K562 (cell line): ENCODE measurements around the gene ZNF546. TPM values are rescaled to one million over a fixed set of nuclear protein-coding genes. Genes with fewer than 3 reads are reported as not detected.
A peak's percentile ranks its signal among the peaks of the same experiment; 100 is the strongest.

Experiments used
- ATAC-seq: fragments of 200-7000 bp; cut with Tn5 transposase; 3 replicates; pipeline ENCODE4 v1.9.1; 2020; ENCODE audit warnings: moderate library complexity
- BruUV-seq: library from RNA; stranded (reverse); fragments of 400-500 nt; replicated peaks from 2 replicates; lab custom pipeline; 2021; lab: Mats Ljungman, UMichigan
- CTCF ChIA-PET: fragments of 300-600 bp; formaldehyde crosslinking; extraction: SDS; loops from one replicate; lab custom pipeline; 2021; ENCODE audit warnings: low intra/inter-chr PET ratio; lab: Yijun Ruan, JAX
- POLR2A ChIA-PET: fragments of 300-600, 350-650 bp; sonication (Branson Sonifier 250); formaldehyde crosslinking; extraction: SDS; loops from one replicate; lab custom pipeline; 2021; ENCODE audit warnings: antibody characterized with exemption, inconsistent platforms; lab: Yijun Ruan, JAX
- DNase-seq, 4 experiments: peaks; one replicate each; pipeline versions ENCODE4 v3.0.0 to v3.0.0-alpha.2; 2011 to 2018; ENCODE audit warnings: low spot score in 3 of 4, mixed read lengths in 3 of 4; ENCODE audit errors: extremely low read depth in 1 of 4
- FAIRE-seq: peaks from 2 replicates; lab custom pipeline; 2011; peaks lifted over from hg19 to GRCh38; lab: Jason Lieb, UNC
- H2AFZ ChIP-seq: 2 replicates; pipeline ENCODE4 v1.6.0; 2011; ENCODE audit warnings: low read depth, low read length, control low read depth, inconsistent platforms
- H3K27ac ChIP-seq: fragments of 200-600 bp; 3 replicates; pipeline ENCODE4 v1.8.0; 2011; ENCODE audit warnings: low read depth, mild to moderate bottlenecking, control low read depth, inconsistent platforms, low read length, moderate library complexity, mixed read lengths; ENCODE audit errors: extremely low read depth
- H3K27me3 ChIP-seq, 2 experiments: fragments of 300-600 bp in 1 of 2; 2 replicates in 1 of 2; 3 replicates in 1 of 2; pipeline versions ENCODE4 v1.6.0 to v1.8.0; 2011; ENCODE audit warnings: inconsistent platforms in 2 of 2, low read length in 2 of 2, mild to moderate bottlenecking in 1 of 2, mixed read lengths in 1 of 2, moderate library complexity in 1 of 2; ENCODE audit not compliant: control insufficient read depth in 2 of 2, insufficient read depth in 2 of 2
- H3K36me3 ChIP-seq: fragments of 300-600 bp; 3 replicates; pipeline ENCODE4 v1.8.0; 2011; ENCODE audit warnings: mild to moderate bottlenecking, low read length, inconsistent platforms; ENCODE audit not compliant: control insufficient read depth, insufficient read depth
- H3K4me1 ChIP-seq, 2 experiments: fragments of 200-600 bp in 1 of 2; replicated peaks in 1 of 2; 2 replicates in 1 of 2; 3 replicates in 1 of 2; pipeline versions ENCODE4 v1.5.1 to v1.8.0; 2011; ENCODE audit warnings: inconsistent platforms in 2 of 2, low read length in 2 of 2, mild to moderate bottlenecking in 1 of 2, mixed read lengths in 1 of 2, moderate library complexity in 1 of 2; ENCODE audit not compliant: control insufficient read depth in 2 of 2, insufficient read depth in 2 of 2
- H3K4me2 ChIP-seq: 2 replicates; pipeline ENCODE4 v1.6.1; 2011; ENCODE audit warnings: low read length, control low read depth, inconsistent platforms, mixed read lengths; ENCODE audit not compliant: insufficient read depth
- H3K4me3 ChIP-seq: fragments of 200-600 bp; sonication (generic), shearing (Covaris generic); 2 replicates; pipeline ENCODE4 v1.5.1; 2016; ENCODE audit warnings: control low read depth, inconsistent platforms
- H3K79me2 ChIP-seq: fragments of 200-600 bp; 3 replicates; pipeline ENCODE4 v1.8.0; 2011; ENCODE audit warnings: low read length, inconsistent platforms; ENCODE audit not compliant: control insufficient read depth, insufficient read depth
- H3K9ac ChIP-seq, 2 experiments: 2 replicates each; pipeline versions ENCODE4 v1.6.0 to v1.6.1; 2011; ENCODE audit warnings: low read depth in 2 of 2, low read length in 2 of 2, control low read depth in 1 of 2, inconsistent platforms in 1 of 2, mild to moderate bottlenecking in 1 of 2, mixed read lengths in 1 of 2; ENCODE audit not compliant: insufficient read depth in 1 of 2
- H3K9me1 ChIP-seq: one replicate; pipeline ENCODE4 v1.6.0; 2011; ENCODE audit warnings: inconsistent platforms, mild to moderate bottlenecking, low read length, moderate library complexity; ENCODE audit not compliant: control insufficient read depth, insufficient read depth
- H3K9me3 ChIP-seq: replicated peaks from 2 replicates; pipeline ENCODE4 v1.5.1; 2011; ENCODE audit warnings: low read depth, low read length, inconsistent platforms; ENCODE audit not compliant: control insufficient read depth, insufficient read depth
- H4K20me1 ChIP-seq: replicated peaks from 2 replicates; pipeline ENCODE4 v1.6.1; 2011; ENCODE audit warnings: low read length, inconsistent platforms, mixed read lengths; ENCODE audit not compliant: control insufficient read depth, insufficient read depth
- C11orf30 ChIP-seq: fragments of 450-650 bp; IDR thresholded peaks from 2 replicates; pipeline ENCODE4 v1.6.1; 2016; ENCODE audit warnings: low read depth, mild to moderate bottlenecking
- CEBPB ChIP-seq: fragments of 450-650 bp; IDR thresholded peaks from 2 replicates; pipeline ENCODE4 v1.6.1; 2016; ENCODE audit warnings: missing genetic modification characterization, missing compliant biosample characterization
- FOXA1 ChIP-seq: fragments of 450-650 bp; IDR thresholded peaks from 2 replicates; pipeline ENCODE4 v1.6.1; 2016; ENCODE audit warnings: mild to moderate bottlenecking, borderline replicate concordance
- HCFC1 ChIP-seq: IDR thresholded peaks from 2 replicates; pipeline ENCODE4 v1.6.1; 2012; ENCODE audit warnings: low read depth, low read length, improper control_type of control experiment
- HDAC2 ChIP-seq: fragments of 450-650 bp; IDR thresholded peaks from 2 replicates; pipeline ENCODE4 v1.6.1; 2016; ENCODE audit warnings: mild to moderate bottlenecking
- HEY1 ChIP-seq: fragments of 250-450 bp; sonication (Bioruptor Pico); IDR thresholded peaks from 2 replicates; pipeline ENCODE4 v1.5.0; 2020; ENCODE audit warnings: mild to moderate bottlenecking, moderate library complexity, borderline replicate concordance
- HLTF ChIP-seq: fragments of 450-650 bp; IDR thresholded peaks from 2 replicates; pipeline ENCODE4 v1.6.1; 2016
- KLF13 ChIP-seq: fragments of 450-650 bp; IDR thresholded peaks from 2 replicates; pipeline ENCODE4 v1.6.1; 2016; ENCODE audit warnings: missing genetic modification characterization, low read depth, mild to moderate bottlenecking, missing compliant biosample characterization, moderate library complexity, borderline replicate concordance
- NFXL1 ChIP-seq: fragments of 450-650 bp; formaldehyde crosslinking; IDR thresholded peaks from 2 replicates; pipeline ENCODE4 v1.4.0; 2021; ENCODE audit warnings: mild to moderate bottlenecking
- POLR2AphosphoS5 ChIP-seq: IDR thresholded peaks from 2 replicates; pipeline ENCODE4 v1.6.1; 2011; ENCODE audit warnings: mild to moderate bottlenecking, low read depth, low read length, moderate library complexity; ENCODE audit not compliant: control insufficient read depth, insufficient read depth
- RBBP5 ChIP-seq: fragments of 200-600 bp; sonication (generic); IDR thresholded peaks from 2 replicates; pipeline ENCODE4 v1.6.1; 2012; ENCODE audit warnings: borderline replicate concordance, mild to moderate bottlenecking, low read length, control low read depth, inconsistent platforms; ENCODE audit not compliant: insufficient read depth, poor library complexity, severe bottlenecking
- SIN3A ChIP-seq, 2 experiments: fragments of 150-350 bp in 1 of 2; IDR thresholded peaks; 2 replicates each; pipeline ENCODE4 v1.6.1; 2011 to 2016; ENCODE audit warnings: borderline replicate concordance in 2 of 2, low read depth in 2 of 2, low read length in 2 of 2, mild to moderate bottlenecking in 2 of 2, moderate library complexity in 2 of 2; ENCODE audit not compliant: control insufficient read depth in 1 of 2
- SIRT6 ChIP-seq: IDR thresholded peaks from one replicate; pipeline ENCODE4 v1.6.1; 2012; ENCODE audit warnings: low read depth, mild to moderate bottlenecking, control low read depth, inconsistent platforms, low read length, moderate library complexity
- ZNF282 ChIP-seq: sonication (generic); formaldehyde crosslinking; IDR thresholded peaks from 2 replicates; pipeline ENCODE4 v1.8.1; 2023; ENCODE audit warnings: missing genetic modification reagents
- ZNF324 ChIP-seq: fragments of 250-450 bp; sonication (Bioruptor Pico); IDR thresholded peaks from 2 replicates; pipeline ENCODE4 v1.4.0; 2020; ENCODE audit warnings: mild to moderate bottlenecking
- ZNF347 ChIP-seq: fragments of 450-650 bp; formaldehyde crosslinking; IDR thresholded peaks from 2 replicates; pipeline ENCODE4 v1.4.0; 2020; ENCODE audit warnings: low read depth, mild to moderate bottlenecking, moderate library complexity
- WGBS: fragments of 100-300 bp; shearing (Covaris generic); methylation state at CpG from one replicate; pipeline ENCODE4 v1.1.6; 2016; ENCODE audit warnings: low coverage, mixed read lengths; ENCODE audit not compliant: insufficient coverage; ENCODE audit errors: missing lambda C conversion rate; 5-methylcytosine and 5-hydroxymethylcytosine counted together
- in situ Hi-C: fragments of 300-500 bp; cut with MboI; formaldehyde crosslinking; loops from 4 replicates; pipeline ENCODE4 v1.15.0; 2018; ENCODE audit warnings: inconsistent platforms, mixed read lengths
- intact Hi-C: fragments of 100-400 bp; cut with micrococcal nuclease; formaldehyde crosslinking; loops from 2 replicates; pipeline ENCODE4 v1.14.2; 2022
- polyA plus RNA-seq, 8 experiments: library from polyadenylated mRNA; depleted of rRNA in 4 of 8; stranded (reverse) in 5 of 8; unstranded in 3 of 8; fragments of >200 nt; fragmentation: Nextera tagmentation in 2 of 8; fragmentation: Illumina TruSeq in 1 of 8; extraction: Ambion mirVana in 2 of 8; extraction: Trizol in 1 of 8; gene quantifications; 2 replicates each; pipeline versions ENCODE4 v1.2.1 to v1.2.3, GENCODE V29; 2011 to 2014; ENCODE audit warnings: inconsistent platforms in 1 of 8, missing spikeins in 1 of 8
- total RNA-seq, 7 experiments: library from RNA; depleted of rRNA in 6 of 7; stranded (reverse); fragments of >200 nt in 6 of 7; fragmentation: Illumina TruSeq in 2 of 7; extraction: Trizol in 2 of 7; gene quantifications; 2 replicates each; pipeline versions ENCODE4 v1.2.1 to v1.2.3, GENCODE V29; 2011 to 2021; ENCODE audit warnings: low replicate concordance in 1 of 7
- TF ChIP-seq, protein P1 (sequence below): fragments of 450-650 bp; IDR thresholded peaks from 2 replicates; pipeline ENCODE4 v1.6.1; 2016
- TF ChIP-seq, protein P2 (sequence below), 2 experiments: fragments of 250-450 bp in 1 of 2; fragments of 450-650 bp in 1 of 2; sonication (Bioruptor Pico) in 1 of 2; IDR thresholded peaks; 2 replicates each; pipeline versions ENCODE4 v1.6.1 to v1.8.0; 2016 to 2021; ENCODE audit warnings: mild to moderate bottlenecking in 2 of 2, moderate library complexity in 2 of 2, missing compliant biosample characterization in 1 of 2, missing genetic modification characterization in 1 of 2
- TF ChIP-seq, protein P3 (sequence below), 3 experiments: fragments of 200-800 bp in 1 of 3; sonication (Bioruptor generic) in 1 of 3; sonication (generic) in 1 of 3; formaldehyde crosslinking in 1 of 3; IDR thresholded peaks; 2 replicates each; pipeline versions ENCODE4 v1.6.1 to v1.8.0; 2016 to 2022; ENCODE audit warnings: mild to moderate bottlenecking in 2 of 3, missing compliant biosample characterization in 2 of 3, missing genetic modification characterization in 2 of 3, missing genetic modification reagents in 1 of 3

ZNF546 gene
- total and polyA plus RNA-seq, 9 of the 15 experiments (the other 6 are each of a cell fraction or from before 2014, with no cell fraction given), result 0.73 to 5.1 (median 2.2) TPM

DNA sequence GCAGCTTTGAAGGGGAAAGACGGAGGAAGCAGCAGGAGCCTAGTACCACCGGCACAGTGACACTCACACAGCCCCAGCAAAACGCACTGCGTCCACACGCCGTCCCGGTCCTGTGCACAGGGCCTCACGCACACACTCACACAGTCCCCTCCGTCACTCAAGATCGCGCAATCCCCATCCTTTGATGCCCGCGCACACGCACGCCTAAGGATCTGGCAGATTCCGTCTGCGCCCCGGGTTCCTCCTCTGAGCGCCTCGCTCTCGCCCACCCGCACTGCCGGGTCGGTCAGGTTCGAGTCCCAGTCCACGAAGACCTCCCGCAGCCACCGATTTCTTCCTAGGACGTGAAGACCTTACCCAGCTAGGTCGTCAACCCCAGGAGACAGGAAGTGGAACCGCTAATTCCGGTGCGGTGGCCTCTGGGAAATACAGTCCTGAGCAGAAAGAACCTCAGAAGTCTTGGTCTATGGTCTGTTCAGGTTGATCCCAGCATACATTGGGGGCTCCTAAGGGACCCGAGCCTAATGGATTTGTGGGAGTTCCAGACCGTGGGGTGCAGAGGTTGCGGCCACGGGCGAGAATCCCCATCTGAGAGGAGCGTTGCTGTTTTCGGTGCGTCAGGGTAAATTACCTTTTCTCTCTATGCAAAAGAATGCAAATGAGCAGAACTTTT is 59.1 kb downstream of the ZNF546 start, which contains the start of gene ZNF780B:
Gene ZNF780B (minus strand): TSS at position 400 of the 673 bp plus-strand sequence. CDS start 5,899 bp downstream, outside the sequence.
- BruUV-seq, result TSS peak; percentile 68
- H3K36me3 ChIP-seq, result no peaks in the 10 kb centered on the region
- H3K27me3 ChIP-seq, result no peaks in the 10 kb centered on the region
- POLR2A ChIA-PET, result interaction anchor here (0.6 to 1.1 kb wide), 3 partner anchors 58 to 85 kb away, joined by 3 read pairs; partner anchors contain the start of gene PSMC4
- H3K79me2 ChIP-seq, result peaks cover 12% of the 10 kb centered on the region
- intact Hi-C loops (no loop called here), in situ Hi-C loops (no loop called here)
- no peaks in the 10 kb centered on the region for H3K9me1 ChIP-seq
- peak within 1 kb of the TSS; percentile 64 for H3K4me3 ChIP-seq
- peaks cover 9% of the 10 kb centered on the region; the same call in 1 of the 2 replicates for H3K9me3 ChIP-seq
- peak within 1 kb of the TSS; percentile 51 for H3K27ac ChIP-seq
- H4K20me1 ChIP-seq, result no peaks in the 10 kb centered on the region
- peak; percentile 76 for FAIRE-seq
- peak; percentile 98 for ATAC-seq
- WGBS, result 9% methylated on average over 38 of the region's 41 CpGs
- H3K4me1 ChIP-seq, result peaks cover 0 to 5% of the 10 kb centered on the region in 2 experiments; a peak in 2 of 5 replicates
- CTCF ChIA-PET, result no interaction called here
- peak within 1 kb of the TSS; percentile 67 to 95 for H3K9ac ChIP-seq
- H2AFZ ChIP-seq, result peak within 1 kb of the TSS; percentile 93
- peak; percentile 43 to 78 (median 60) for DNase-seq
- peak within 1 kb of the TSS; percentile 96 for H3K4me2 ChIP-seq
- TF ChIP-seq RBBP5 (peak; percentile 84), C11orf30 (peak; percentile 25; the same call in 1 of the 2 replicates), POLR2AphosphoS5 (peak; percentile 16; the same call in 1 of the 2 replicates), HCFC1 (peak; percentile 72), HDAC2 (0 out of 2 replicates have a peak, but pooled peaks have one; percentile 51), SIN3A (IDR thresholded peaks at IDR 0.05; ENCODE audit: borderline replicate concordance in 2 of 2, control insufficient read depth in 1 of 2, low read depth in 2 of 2, low read length in 2 of 2) (no peak), SIRT6 (no peak), ZNF324 (no peak), CEBPB (tag) (peak; percentile 49; the same call in 1 of the 2 replicates), ZNF282 (CRISPR knock-in tag) (no peak), ZNF347 (no peak), HEY1 (CRISPR knock-in tag) (no peak), NFXL1 (CRISPR knock-in tag) (no peak), KLF13 (no peak), HLTF (no peak), FOXA1 (no peak)
- TF ChIP-seq, protein P1, sequence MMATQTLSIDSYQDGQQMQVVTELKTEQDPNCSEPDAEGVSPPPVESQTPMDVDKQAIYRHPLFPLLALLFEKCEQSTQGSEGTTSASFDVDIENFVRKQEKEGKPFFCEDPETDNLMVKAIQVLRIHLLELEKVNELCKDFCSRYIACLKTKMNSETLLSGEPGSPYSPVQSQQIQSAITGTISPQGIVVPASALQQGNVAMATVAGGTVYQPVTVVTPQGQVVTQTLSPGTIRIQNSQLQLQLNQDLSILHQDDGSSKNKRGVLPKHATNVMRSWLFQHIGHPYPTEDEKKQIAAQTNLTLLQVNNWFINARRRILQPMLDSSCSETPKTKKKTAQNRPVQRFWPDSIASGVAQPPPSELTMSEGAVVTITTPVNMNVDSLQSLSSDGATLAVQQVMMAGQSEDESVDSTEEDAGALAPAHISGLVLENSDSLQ, result peak; percentile 91
- TF ChIP-seq, protein P2, sequence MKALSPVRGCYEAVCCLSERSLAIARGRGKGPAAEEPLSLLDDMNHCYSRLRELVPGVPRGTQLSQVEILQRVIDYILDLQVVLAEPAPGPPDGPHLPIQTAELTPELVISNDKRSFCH (CRISPR knock-in tag; IDR thresholded peaks at IDR 0.05), result no peak
- TF ChIP-seq, protein P2 (tag; IDR thresholded peaks at IDR 0.05), result no peak
- TF ChIP-seq, protein P3, sequence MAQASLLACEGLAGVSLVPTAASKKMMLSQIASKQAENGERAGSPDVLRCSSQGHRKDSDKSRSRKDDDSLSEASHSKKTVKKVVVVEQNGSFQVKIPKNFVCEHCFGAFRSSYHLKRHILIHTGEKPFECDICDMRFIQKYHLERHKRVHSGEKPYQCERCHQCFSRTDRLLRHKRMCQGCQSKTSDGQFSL (CRISPR knock-in tag; IDR thresholded peaks at IDR 0.05), result no peak
- TF ChIP-seq, protein P3 (tag; IDR thresholded peaks at IDR 0.05), result no peak
